A549 (cell line): ENCODE measurements around the gene KMT2D.

ENCODE experiments used
- ESRRA ChIP-seq: fragments of 150-350 bp; IDR thresholded peaks from 2 replicates; pipeline ENCODE4 v1.6.1; 2014; ENCODE audit warnings: mild to moderate bottlenecking, low read length, borderline replicate concordance
- JUN ChIP-seq, 2 experiments: fragments of >200 bp; sonication (Bioruptor Twin); formaldehyde crosslinking; IDR thresholded peaks; 2 replicates in 1 of 2; 3 replicates in 1 of 2; pipeline ENCODE4 v1.6.1; 2016 to 2017
- NR3C1 ChIP-seq: fragments of >200 bp; sonication (Bioruptor Twin); formaldehyde crosslinking; IDR thresholded peaks from 3 replicates; pipeline ENCODE4 v1.6.1; 2017
- POLR2A ChIP-seq: IDR thresholded peaks from 2 replicates; pipeline ENCODE4 v1.6.1; 2012; ENCODE audit warnings: mild to moderate bottlenecking, low read length
- RNF2 ChIP-seq: fragments of 200-600 bp; sonication (generic); IDR thresholded peaks from 2 replicates; pipeline ENCODE4 v1.6.1; 2016; ENCODE audit warnings: low read depth, mild to moderate bottlenecking, antibody characterized with exemption, moderate library complexity, borderline replicate concordance
- TF ChIP-seq, protein P1 (sequence below): fragments of 200-600 bp; sonication (generic); IDR thresholded peaks from 2 replicates; pipeline ENCODE4 v1.6.1; 2016; ENCODE audit warnings: antibody characterized with exemption, mild to moderate bottlenecking, moderate library complexity
- TF ChIP-seq, protein P2 (sequence below): fragments of >200 bp; sonication (Bioruptor Twin); formaldehyde crosslinking; IDR thresholded peaks from 3 replicates; pipeline ENCODE4 v1.5.1; 2016

DNA sequence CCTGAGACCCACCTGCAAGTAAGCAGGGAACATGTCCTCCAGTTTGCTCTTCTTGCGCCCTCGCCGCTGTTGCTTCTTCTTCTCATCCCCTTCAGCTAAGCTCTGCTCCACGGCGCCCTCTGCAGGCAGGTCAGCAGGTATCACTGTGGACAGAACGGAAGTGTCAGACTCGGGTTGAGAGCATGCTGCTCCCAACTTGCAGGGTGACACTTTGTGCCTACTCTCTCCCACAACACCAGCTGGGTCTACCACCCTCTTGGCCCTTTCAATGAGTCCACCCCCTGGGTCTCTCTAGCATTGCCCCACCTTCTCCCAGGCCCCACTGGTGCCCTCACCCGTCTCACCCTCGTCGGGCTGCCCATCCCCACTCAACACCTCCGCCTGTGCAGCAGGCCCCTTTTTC lies 16.7 kb downstream of the KMT2D start:
- no peak for TF ChIP-seq JUN (IDR thresholded peaks at IDR 0.05)
- TF ChIP-seq, protein P1, sequence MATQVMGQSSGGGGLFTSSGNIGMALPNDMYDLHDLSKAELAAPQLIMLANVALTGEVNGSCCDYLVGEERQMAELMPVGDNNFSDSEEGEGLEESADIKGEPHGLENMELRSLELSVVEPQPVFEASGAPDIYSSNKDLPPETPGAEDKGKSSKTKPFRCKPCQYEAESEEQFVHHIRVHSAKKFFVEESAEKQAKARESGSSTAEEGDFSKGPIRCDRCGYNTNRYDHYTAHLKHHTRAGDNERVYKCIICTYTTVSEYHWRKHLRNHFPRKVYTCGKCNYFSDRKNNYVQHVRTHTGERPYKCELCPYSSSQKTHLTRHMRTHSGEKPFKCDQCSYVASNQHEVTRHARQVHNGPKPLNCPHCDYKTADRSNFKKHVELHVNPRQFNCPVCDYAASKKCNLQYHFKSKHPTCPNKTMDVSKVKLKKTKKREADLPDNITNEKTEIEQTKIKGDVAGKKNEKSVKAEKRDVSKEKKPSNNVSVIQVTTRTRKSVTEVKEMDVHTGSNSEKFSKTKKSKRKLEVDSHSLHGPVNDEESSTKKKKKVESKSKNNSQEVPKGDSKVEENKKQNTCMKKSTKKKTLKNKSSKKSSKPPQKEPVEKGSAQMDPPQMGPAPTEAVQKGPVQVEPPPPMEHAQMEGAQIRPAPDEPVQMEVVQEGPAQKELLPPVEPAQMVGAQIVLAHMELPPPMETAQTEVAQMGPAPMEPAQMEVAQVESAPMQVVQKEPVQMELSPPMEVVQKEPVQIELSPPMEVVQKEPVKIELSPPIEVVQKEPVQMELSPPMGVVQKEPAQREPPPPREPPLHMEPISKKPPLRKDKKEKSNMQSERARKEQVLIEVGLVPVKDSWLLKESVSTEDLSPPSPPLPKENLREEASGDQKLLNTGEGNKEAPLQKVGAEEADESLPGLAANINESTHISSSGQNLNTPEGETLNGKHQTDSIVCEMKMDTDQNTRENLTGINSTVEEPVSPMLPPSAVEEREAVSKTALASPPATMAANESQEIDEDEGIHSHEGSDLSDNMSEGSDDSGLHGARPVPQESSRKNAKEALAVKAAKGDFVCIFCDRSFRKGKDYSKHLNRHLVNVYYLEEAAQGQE: no peak
- TF ChIP-seq, protein P2, sequence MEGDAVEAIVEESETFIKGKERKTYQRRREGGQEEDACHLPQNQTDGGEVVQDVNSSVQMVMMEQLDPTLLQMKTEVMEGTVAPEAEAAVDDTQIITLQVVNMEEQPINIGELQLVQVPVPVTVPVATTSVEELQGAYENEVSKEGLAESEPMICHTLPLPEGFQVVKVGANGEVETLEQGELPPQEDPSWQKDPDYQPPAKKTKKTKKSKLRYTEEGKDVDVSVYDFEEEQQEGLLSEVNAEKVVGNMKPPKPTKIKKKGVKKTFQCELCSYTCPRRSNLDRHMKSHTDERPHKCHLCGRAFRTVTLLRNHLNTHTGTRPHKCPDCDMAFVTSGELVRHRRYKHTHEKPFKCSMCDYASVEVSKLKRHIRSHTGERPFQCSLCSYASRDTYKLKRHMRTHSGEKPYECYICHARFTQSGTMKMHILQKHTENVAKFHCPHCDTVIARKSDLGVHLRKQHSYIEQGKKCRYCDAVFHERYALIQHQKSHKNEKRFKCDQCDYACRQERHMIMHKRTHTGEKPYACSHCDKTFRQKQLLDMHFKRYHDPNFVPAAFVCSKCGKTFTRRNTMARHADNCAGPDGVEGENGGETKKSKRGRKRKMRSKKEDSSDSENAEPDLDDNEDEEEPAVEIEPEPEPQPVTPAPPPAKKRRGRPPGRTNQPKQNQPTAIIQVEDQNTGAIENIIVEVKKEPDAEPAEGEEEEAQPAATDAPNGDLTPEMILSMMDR: peak; percentile 55
- TF ChIP-seq RNF2: no peak
- no peak for TF ChIP-seq POLR2A
- TF ChIP-seq ESRRA: no peak
- TF ChIP-seq NR3C1: no peak
